OCI-LY3 (cell line): ENCODE data around the gene DR1.

Experiments
- H2AFZ ChIP-seq: fragments of 200-600, 300-600 bp; shearing (Covaris generic); 2 replicates; pipeline ENCODE4 v1.6.0; 2014; ENCODE audit warnings: antibody characterized with exemption, low read depth, low read length
- H3K27ac ChIP-seq: fragments of 200-600, 300-600 bp; sonication (generic); 2 replicates; pipeline ENCODE4 v1.5.1; 2014; ENCODE audit warnings: mild to moderate bottlenecking, low read length, moderate library complexity, mixed read lengths
- H3K27me3 ChIP-seq: fragments of 200-600, 300-600 bp; sonication (generic); 2 replicates; pipeline ENCODE4 v1.6.1; 2014; ENCODE audit warnings: low read depth, low read length, mixed read lengths
- H3K36me3 ChIP-seq: fragments of 200-600, 300-600 bp; sonication (generic); replicated peaks from 2 replicates; pipeline ENCODE3; 2014; ENCODE audit warnings: low read depth, low read length, mixed read lengths
- H3K4me1 ChIP-seq: fragments of 300-600, 200-600 bp; sonication (generic); 2 replicates; pipeline ENCODE4 v1.6.1; 2014; ENCODE audit warnings: low read length, mixed read lengths
- H3K4me2 ChIP-seq: fragments of 200-600, 300-600 bp; sonication (generic); 2 replicates; pipeline ENCODE4 v1.6.1; 2014; ENCODE audit warnings: low read length, mixed read lengths
- H3K4me3 ChIP-seq: fragments of 300-600, 200-600 bp; sonication (generic); 2 replicates; pipeline ENCODE4 v1.5.1; 2014; ENCODE audit warnings: antibody characterized with exemption, mild to moderate bottlenecking, low read length, moderate library complexity
- H3K79me2 ChIP-seq: fragments of 300-600, 200-600 bp; shearing (Covaris generic); 2 replicates; pipeline ENCODE4 v1.6.1; 2014; ENCODE audit warnings: mild to moderate bottlenecking, low read length, mixed read lengths
- H3K9ac ChIP-seq: fragments of 300-600, 200-600 bp; shearing (Covaris generic); 2 replicates; pipeline ENCODE4 v1.6.0; 2014; ENCODE audit warnings: mild to moderate bottlenecking, low read length, moderate library complexity
- H3K9me3 ChIP-seq: fragments of 200-600, 300-600 bp; shearing (Covaris generic); 2 replicates; pipeline ENCODE4 v1.6.1; 2014; ENCODE audit warnings: low read length, mixed read lengths; ENCODE audit not compliant: insufficient read depth
- H4K20me1 ChIP-seq: fragments of 200-600, 300-600 bp; sonication (generic); 2 replicates; pipeline ENCODE4 v1.6.1; 2016; ENCODE audit warnings: low read length, mixed read lengths; ENCODE audit not compliant: insufficient read depth
- EZH2phosphoT487 ChIP-seq: fragments of 200-600 bp; shearing (Covaris generic); IDR thresholded peaks from 2 replicates; pipeline ENCODE4 v1.6.1; 2018; ENCODE audit warnings: antibody characterized with exemption, mixed run types, low read depth
- TF ChIP-seq, protein P1 (sequence below): fragments of 200-600, 300-600 bp; sonication (generic); IDR thresholded peaks from 2 replicates; pipeline ENCODE4 v1.5.1; 2014; ENCODE audit warnings: antibody characterized with exemption, low read length, low read depth

Gene DR1

DNA sequence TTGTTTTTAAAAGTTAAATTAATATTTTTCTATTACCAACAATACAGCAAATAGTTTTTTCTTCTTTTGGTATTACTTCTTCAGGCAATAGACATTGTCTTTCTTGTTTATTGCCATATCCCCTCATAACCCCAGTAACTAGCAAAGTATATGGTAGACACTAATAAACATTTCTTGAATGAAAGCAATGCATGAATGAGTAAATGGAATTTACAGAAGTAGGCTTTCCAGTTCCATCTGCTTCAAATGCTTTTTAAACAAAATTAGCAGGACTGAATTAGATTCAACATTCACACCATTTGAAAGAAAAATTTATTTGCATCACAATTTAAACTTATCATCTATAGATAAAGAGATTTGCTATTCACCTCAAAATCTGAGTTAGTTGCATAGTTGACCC, 5.6 kb upstream of the DR1 start:
- Histone ChIP-seq H3K9me3 (no peaks in the 10 kb centered on the region), H3K9ac (no peak overlapping the region), H3K36me3 (peaks cover 10% of the 10 kb centered on the region), H3K27ac (no peak overlapping the region), H3K79me2 (peaks cover 21% of the 10 kb centered on the region), H2AFZ (no peak overlapping the region), H3K27me3 (no peaks in the 10 kb centered on the region), H3K4me2 (no peak overlapping the region), H4K20me1 (no peaks in the 10 kb centered on the region), H3K4me1 (peaks cover 5% of the 10 kb centered on the region; the same call in 1 of the 2 replicates), H3K4me3 (no peak overlapping the region)
- TF ChIP-seq, protein P1, sequence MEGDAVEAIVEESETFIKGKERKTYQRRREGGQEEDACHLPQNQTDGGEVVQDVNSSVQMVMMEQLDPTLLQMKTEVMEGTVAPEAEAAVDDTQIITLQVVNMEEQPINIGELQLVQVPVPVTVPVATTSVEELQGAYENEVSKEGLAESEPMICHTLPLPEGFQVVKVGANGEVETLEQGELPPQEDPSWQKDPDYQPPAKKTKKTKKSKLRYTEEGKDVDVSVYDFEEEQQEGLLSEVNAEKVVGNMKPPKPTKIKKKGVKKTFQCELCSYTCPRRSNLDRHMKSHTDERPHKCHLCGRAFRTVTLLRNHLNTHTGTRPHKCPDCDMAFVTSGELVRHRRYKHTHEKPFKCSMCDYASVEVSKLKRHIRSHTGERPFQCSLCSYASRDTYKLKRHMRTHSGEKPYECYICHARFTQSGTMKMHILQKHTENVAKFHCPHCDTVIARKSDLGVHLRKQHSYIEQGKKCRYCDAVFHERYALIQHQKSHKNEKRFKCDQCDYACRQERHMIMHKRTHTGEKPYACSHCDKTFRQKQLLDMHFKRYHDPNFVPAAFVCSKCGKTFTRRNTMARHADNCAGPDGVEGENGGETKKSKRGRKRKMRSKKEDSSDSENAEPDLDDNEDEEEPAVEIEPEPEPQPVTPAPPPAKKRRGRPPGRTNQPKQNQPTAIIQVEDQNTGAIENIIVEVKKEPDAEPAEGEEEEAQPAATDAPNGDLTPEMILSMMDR: no peak
- no peak for TF ChIP-seq EZH2phosphoT487

DNA sequence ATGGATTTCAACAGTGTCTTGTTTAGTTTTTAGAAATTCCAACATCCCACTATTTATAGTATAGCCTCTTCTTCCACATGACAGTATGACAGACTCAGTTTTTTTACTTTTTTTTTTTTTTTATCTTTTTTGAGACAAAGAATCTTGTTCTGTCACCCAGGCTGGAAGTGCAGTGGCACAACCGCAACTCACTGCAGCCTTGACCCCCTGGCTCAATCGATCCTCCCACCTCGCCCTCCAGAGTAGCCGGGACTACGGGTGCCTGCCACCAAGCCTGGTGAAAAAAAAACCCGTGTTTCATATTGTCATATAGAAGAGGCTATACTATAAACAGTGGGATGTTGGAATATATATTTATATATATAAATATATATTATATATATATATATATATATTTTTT, 1.2 kb upstream of the DR1 start:
- H3K4me1 ChIP-seq: peaks cover 6% of the 10 kb centered on the region
- no peaks in the 10 kb centered on the region for H3K9me3 ChIP-seq
- H4K20me1 ChIP-seq: peaks cover 30% of the 10 kb centered on the region
- TF ChIP-seq, protein P1: no peak
- no peak for TF ChIP-seq EZH2phosphoT487
- no peak overlapping the region; the same call in 1 of the 2 replicates for H3K4me2 ChIP-seq
- H3K9ac ChIP-seq: no peak overlapping the region
- peaks cover 64% of the 10 kb centered on the region for H3K79me2 ChIP-seq
- no peak overlapping the region for H2AFZ ChIP-seq
- H3K36me3 ChIP-seq: peaks cover 7% of the 10 kb centered on the region
- no peaks in the 10 kb centered on the region for H3K27me3 ChIP-seq
- no peak overlapping the region for H3K27ac ChIP-seq
- H3K4me3 ChIP-seq: no peak overlapping the region

DNA sequence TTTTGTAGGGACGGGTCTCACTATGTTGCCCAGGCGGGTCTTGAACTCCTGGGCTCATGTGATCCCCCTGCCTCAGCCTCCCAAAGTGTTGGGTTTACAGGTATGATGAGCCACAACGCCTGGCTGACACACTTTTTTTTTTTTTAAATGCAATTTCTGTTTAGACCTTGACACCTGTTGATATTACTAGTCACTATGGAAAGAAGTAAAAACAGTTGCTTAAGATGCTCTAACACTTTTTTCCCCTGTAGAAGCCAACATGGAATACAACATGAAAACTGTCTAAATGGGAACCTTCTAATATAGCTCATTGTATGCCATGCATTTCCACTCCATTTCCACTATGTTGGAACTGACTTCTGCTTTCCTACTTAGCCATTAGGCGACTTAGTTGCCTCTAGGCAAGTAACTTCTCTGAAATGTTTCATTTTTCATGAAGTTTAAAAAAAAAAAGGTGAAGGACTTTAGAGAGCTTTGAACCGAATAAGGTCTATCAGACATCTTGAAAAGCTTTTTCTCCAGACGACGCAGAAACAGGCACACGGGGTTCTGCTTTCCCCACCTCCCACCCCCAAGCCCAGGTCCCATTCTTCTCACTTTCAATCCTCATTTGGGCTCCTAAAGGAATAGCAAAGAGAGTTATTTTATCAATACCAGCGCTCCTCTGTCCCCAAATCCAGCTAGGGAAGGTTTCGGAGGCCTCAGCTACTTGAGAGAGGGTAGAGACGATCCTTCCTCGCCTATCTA, 648 bp upstream of the DR1 start:
- H3K79me2 ChIP-seq: peaks cover 70% of the 10 kb centered on the region

DNA sequence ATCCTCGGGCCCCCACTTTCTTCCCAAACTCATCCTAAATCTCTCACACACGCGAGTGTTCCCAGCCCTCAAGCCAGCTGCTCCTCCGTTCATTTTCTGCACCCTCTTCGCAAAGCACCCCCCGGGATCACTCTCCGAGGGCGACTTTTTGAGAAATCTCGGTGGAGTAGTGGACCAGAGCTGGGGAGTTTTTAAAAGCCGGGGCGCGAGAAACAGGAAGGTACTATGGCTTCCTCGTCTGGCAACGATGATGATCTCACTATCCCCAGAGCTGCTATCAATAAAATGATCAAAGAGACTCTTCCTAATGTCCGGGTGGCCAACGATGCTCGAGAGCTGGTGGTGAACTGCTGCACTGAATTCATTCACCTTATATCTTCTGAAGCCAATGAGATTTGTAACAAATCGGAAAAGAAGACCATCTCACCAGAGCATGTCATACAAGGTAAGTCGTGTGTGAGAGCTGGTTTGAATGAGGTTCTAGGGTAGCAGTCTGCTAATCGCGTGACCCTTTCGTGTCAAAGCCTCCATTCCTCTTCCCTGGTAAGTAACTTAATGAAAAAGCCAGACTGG, 800 bp downstream of the DR1 start:
- TF ChIP-seq EZH2phosphoT487: no peak
- TF ChIP-seq, protein P1: no peak
- Histone ChIP-seq H2AFZ (no peak overlapping the region), H4K20me1 (peaks cover 43% of the 10 kb centered on the region), H3K36me3 (peaks cover 7% of the 10 kb centered on the region), H3K79me2 (peaks cover 85% of the 10 kb centered on the region), H3K4me1 (peaks cover 20% of the 10 kb centered on the region), H3K27me3 (no peaks in the 10 kb centered on the region), H3K4me3 (peak overlapping the region; percentile 99), H3K27ac (peak overlapping the region; percentile 92), H3K9ac (peak overlapping the region; percentile 99), H3K9me3 (no peaks in the 10 kb centered on the region), H3K4me2 (peak overlapping the region; percentile 67)

More for the DNA sequence above, 648 bp upstream of the DR1 start:
- Histone ChIP-seq H4K20me1 (peaks cover 35% of the 10 kb centered on the region), H3K27ac (peak overlapping the region; percentile 92), H3K9me3 (no peaks in the 10 kb centered on the region), H2AFZ (peak overlapping the region; percentile 67), H3K4me1 (peaks cover 10% of the 10 kb centered on the region), H3K4me3 (peak overlapping the region; percentile 99), H3K9ac (peak overlapping the region; percentile 99), H3K27me3 (no peaks in the 10 kb centered on the region), H3K36me3 (peaks cover 7% of the 10 kb centered on the region), H3K4me2 (peak overlapping the region; percentile 92)
- TF ChIP-seq EZH2phosphoT487: no peak
- TF ChIP-seq, protein P1: no peak
